K562 (cell line): Measurements from ENCODE around the gene SREBF1. TPM values are rescaled to one million over a fixed set of nuclear protein-coding genes. Genes with fewer than 3 reads are reported as not detected.

Experiments
- CEBPG ChIP-seq, 3 experiments: fragments of 200-800 bp in 1 of 3; sonication (Bioruptor generic) in 1 of 3; sonication (generic) in 1 of 3; formaldehyde crosslinking in 1 of 3; IDR thresholded peaks in 2 of 3; conservative IDR thresholded peaks in 1 of 3; 2 replicates each; pipeline versions ENCODE4 v1.6.1 to v1.8.0; 2016 to 2022; ENCODE audit warnings: missing compliant biosample characterization in 2 of 3, missing genetic modification characterization in 2 of 3, mild to moderate bottlenecking in 1 of 3, missing genetic modification reagents in 1 of 3
- CREM ChIP-seq: IDR thresholded peaks from 2 replicates; pipeline ENCODE4 v1.6.1; 2014; ENCODE audit warnings: antibody characterized with exemption, low read depth
- CTBP1 ChIP-seq: fragments of 450-650 bp; IDR thresholded peaks from 2 replicates; pipeline ENCODE4 v1.6.1; 2016; ENCODE audit warnings: borderline replicate concordance
- ETS2 ChIP-seq: IDR thresholded peaks from 2 replicates; pipeline ENCODE4 v1.6.1; 2016; ENCODE audit warnings: borderline replicate concordance, missing genetic modification characterization, mild to moderate bottlenecking, moderate library complexity, missing compliant biosample characterization; ENCODE audit not compliant: poor library complexity, severe bottlenecking
- HDGF ChIP-seq: fragments of 450-650 bp; IDR thresholded peaks from 2 replicates; pipeline ENCODE4 v1.6.1; 2016
- HOMEZ ChIP-seq: fragments of 250-450 bp; sonication (Bioruptor Pico); IDR thresholded peaks from 2 replicates; pipeline ENCODE4 v1.4.0; 2020; ENCODE audit warnings: mild to moderate bottlenecking, moderate library complexity
- HOXB6 ChIP-seq: fragments of 250-450 bp; sonication (Bioruptor Pico); IDR thresholded peaks from 2 replicates; pipeline ENCODE4 v1.5.1; 2022; ENCODE audit warnings: mild to moderate bottlenecking, borderline replicate concordance
- MAZ ChIP-seq, 2 experiments: fragments of 450-650 bp in 1 of 2; sonication (generic) in 1 of 2; formaldehyde crosslinking; IDR thresholded peaks in 1 of 2; conservative IDR thresholded peaks in 1 of 2; 2 replicates each; pipeline versions ENCODE4 v1.4.0 to v1.5.0; 2020; ENCODE audit warnings: mild to moderate bottlenecking in 1 of 2, missing genetic modification reagents in 1 of 2
- NR1H2 ChIP-seq: sonication (generic); formaldehyde crosslinking; IDR thresholded peaks from 2 replicates; pipeline ENCODE4 v1.4.0; 2020; ENCODE audit warnings: mild to moderate bottlenecking, missing genetic modification reagents
- PCBP2 ChIP-seq: fragments of 200-400 bp; formaldehyde crosslinking; IDR thresholded peaks from 2 replicates; pipeline ENCODE4 v1.6.1; 2018; ENCODE audit warnings: low read length, low read depth, mild to moderate bottlenecking, moderate library complexity; ENCODE audit not compliant: poor library complexity, severe bottlenecking
- POLR2H ChIP-seq: IDR thresholded peaks from 2 replicates; pipeline ENCODE4 v1.6.1; 2016; ENCODE audit warnings: missing genetic modification characterization, low read depth, mild to moderate bottlenecking, control low read depth, missing compliant biosample characterization, moderate library complexity
- POU5F1 ChIP-seq: fragments of 150-350 bp; IDR thresholded peaks from 2 replicates; pipeline ENCODE4 v1.6.1; 2014; ENCODE audit warnings: borderline replicate concordance, low read length, low read depth, mild to moderate bottlenecking; ENCODE audit not compliant: partially characterized antibody
- RBFOX2 ChIP-seq: fragments of 200-400 bp; formaldehyde crosslinking; IDR thresholded peaks from 2 replicates; pipeline ENCODE4 v1.6.1; 2017; ENCODE audit warnings: low read depth, mild to moderate bottlenecking, low read length, moderate library complexity
- SP1 ChIP-seq: sonication (generic); formaldehyde crosslinking; IDR thresholded peaks from 2 replicates; pipeline ENCODE4 v1.8.1; 2022; ENCODE audit warnings: mild to moderate bottlenecking, missing genetic modification reagents
- ZBTB43 ChIP-seq: sonication (generic); formaldehyde crosslinking; IDR thresholded peaks from 2 replicates; pipeline ENCODE4 v1.8.0; 2023; ENCODE audit warnings: mild to moderate bottlenecking, missing genetic modification reagents
- ZNF740 ChIP-seq, 3 experiments: fragments of 200-800 bp in 1 of 3; sonication (Bioruptor generic) in 1 of 3; sonication (generic) in 1 of 3; formaldehyde crosslinking in 1 of 3; IDR thresholded peaks; 2 replicates each; pipeline versions ENCODE4 v1.6.1 to v1.8.0; 2016 to 2022; ENCODE audit warnings: mild to moderate bottlenecking in 2 of 3, missing compliant biosample characterization in 2 of 3, missing genetic modification characterization in 2 of 3, missing genetic modification reagents in 1 of 3
- polyA plus RNA-seq, 8 experiments: library from polyadenylated mRNA; depleted of rRNA in 4 of 8; stranded (reverse) in 5 of 8; unstranded in 3 of 8; fragments of >200 nt; fragmentation: Nextera tagmentation in 2 of 8; fragmentation: Illumina TruSeq in 1 of 8; extraction: Ambion mirVana in 2 of 8; extraction: Trizol in 1 of 8; gene quantifications; 2 replicates each; pipeline versions ENCODE4 v1.2.1 to v1.2.3, GENCODE V29; 2011 to 2014; ENCODE audit warnings: inconsistent platforms in 1 of 8, missing spikeins in 1 of 8
- total RNA-seq, 7 experiments: library from RNA; depleted of rRNA in 6 of 7; stranded (reverse); fragments of >200 nt in 6 of 7; fragmentation: Illumina TruSeq in 2 of 7; extraction: Trizol in 2 of 7; gene quantifications; 2 replicates each; pipeline versions ENCODE4 v1.2.1 to v1.2.3, GENCODE V29; 2011 to 2021; ENCODE audit warnings: low replicate concordance in 1 of 7
- TF ChIP-seq, protein P1 (sequence below): sonication (generic); formaldehyde crosslinking; IDR thresholded peaks from 2 replicates; pipeline ENCODE4 v1.8.0; 2022; ENCODE audit warnings: missing genetic modification reagents, mild to moderate bottlenecking, borderline replicate concordance
- TF ChIP-seq, protein P2 (sequence below): fragments of 200-800 bp; sonication (Bioruptor generic); IDR thresholded peaks from 2 replicates; pipeline ENCODE4 v1.6.1; 2017; ENCODE audit warnings: missing genetic modification characterization, missing compliant biosample characterization

SREBF1 gene
- total and polyA plus RNA-seq, 9 of the 15 experiments (the other 6 are each of a cell fraction or from before 2014, with no cell fraction given): 1.6 to 169 (median 69.4) TPM

GRCh38 chr17:17859909-17860765 lies 23.4 kb upstream of the SREBF1 start (continued):
- TF ChIP-seq CTBP1 (peak; percentile 63; the same call in 1 of the 2 replicates), CREM (no peak), NR1H2 (CRISPR knock-in tag) (0 out of 2 replicates have a peak, but pooled peaks have one; percentile 35), ZNF740 (CRISPR knock-in tag; IDR thresholded peaks at IDR 0.05) (0 out of 2 replicates have a peak, but pooled peaks have one; percentile 20), ZNF740 (tag; IDR thresholded peaks at IDR 0.05) (no peak), ETS2 (no peak), POU5F1 (no peak), HDGF (no peak), RBFOX2 (no peak), MAZ (CRISPR knock-in tag; conservative IDR thresholded peaks at IDR 0.05 in 1 of 2, IDR thresholded peaks at IDR 0.05 in 1 of 2) (0 out of 4 replicates have a peak, but pooled peaks of 1 of the 2 experiments have one; percentile 17), HOMEZ (CRISPR knock-in tag) (no peak), CEBPG (CRISPR knock-in tag; IDR thresholded peaks at IDR 0.05) (no peak), CEBPG (tag; conservative IDR thresholded peaks at IDR 0.05 in 1 of 2, IDR thresholded peaks at IDR 0.05 in 1 of 2) (no peak), ZBTB43 (no peak), POLR2H (tag) (no peak), SP1 (CRISPR knock-in tag) (peak; percentile 49; the same call in 1 of the 2 replicates), PCBP2 (no peak), HOXB6 (CRISPR knock-in tag) (no peak)
- TF ChIP-seq, protein P1, sequence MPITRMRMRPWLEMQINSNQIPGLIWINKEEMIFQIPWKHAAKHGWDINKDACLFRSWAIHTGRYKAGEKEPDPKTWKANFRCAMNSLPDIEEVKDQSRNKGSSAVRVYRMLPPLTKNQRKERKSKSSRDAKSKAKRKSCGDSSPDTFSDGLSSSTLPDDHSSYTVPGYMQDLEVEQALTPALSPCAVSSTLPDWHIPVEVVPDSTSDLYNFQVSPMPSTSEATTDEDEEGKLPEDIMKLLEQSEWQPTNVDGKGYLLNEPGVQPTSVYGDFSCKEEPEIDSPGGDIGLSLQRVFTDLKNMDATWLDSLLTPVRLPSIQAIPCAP: no peak
- TF ChIP-seq, protein P2, sequence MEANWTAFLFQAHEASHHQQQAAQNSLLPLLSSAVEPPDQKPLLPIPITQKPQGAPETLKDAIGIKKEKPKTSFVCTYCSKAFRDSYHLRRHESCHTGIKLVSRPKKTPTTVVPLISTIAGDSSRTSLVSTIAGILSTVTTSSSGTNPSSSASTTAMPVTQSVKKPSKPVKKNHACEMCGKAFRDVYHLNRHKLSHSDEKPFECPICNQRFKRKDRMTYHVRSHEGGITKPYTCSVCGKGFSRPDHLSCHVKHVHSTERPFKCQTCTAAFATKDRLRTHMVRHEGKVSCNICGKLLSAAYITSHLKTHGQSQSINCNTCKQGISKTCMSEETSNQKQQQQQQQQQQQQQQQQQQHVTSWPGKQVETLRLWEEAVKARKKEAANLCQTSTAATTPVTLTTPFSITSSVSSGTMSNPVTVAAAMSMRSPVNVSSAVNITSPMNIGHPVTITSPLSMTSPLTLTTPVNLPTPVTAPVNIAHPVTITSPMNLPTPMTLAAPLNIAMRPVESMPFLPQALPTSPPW (CRISPR knock-in tag): peak; percentile 35; the same call in 1 of the 2 replicates
